ENCODE results near the gene S1PR1.

Gene S1PR1

DNA sequence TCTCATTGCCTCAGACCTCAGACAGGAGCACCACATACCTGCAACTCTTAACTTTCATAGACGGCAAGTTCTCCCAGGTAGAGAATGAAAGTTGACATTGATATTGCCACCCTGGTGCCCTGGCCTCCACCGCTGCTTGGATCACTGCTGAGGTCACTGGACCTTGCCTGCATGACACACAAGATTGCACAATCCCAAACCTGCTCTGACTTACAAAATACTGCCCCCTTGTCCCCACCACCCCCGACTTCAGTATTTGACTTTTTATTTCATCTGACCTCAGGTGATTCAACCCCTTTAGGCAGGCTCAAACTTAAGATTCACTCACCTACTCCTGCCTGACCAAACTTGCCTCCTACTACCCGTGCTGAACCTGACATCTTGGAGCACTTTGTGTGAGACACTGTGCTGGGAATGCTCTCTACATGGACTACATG, 43.1 kb upstream of the S1PR1 start:
- no peaks in the 10 kb centered on the region for H3K36me3 Mint-ChIP-seq (ENCODE audit: low read depth)
- DNase-seq = no peak
- no peak overlapping the region for H3K27ac Mint-ChIP-seq
- H3K4me3 Mint-ChIP-seq = no peak overlapping the region
- no peaks in the 10 kb centered on the region for H3K4me1 Mint-ChIP-seq
- TF ChIP-seq, protein P1, sequence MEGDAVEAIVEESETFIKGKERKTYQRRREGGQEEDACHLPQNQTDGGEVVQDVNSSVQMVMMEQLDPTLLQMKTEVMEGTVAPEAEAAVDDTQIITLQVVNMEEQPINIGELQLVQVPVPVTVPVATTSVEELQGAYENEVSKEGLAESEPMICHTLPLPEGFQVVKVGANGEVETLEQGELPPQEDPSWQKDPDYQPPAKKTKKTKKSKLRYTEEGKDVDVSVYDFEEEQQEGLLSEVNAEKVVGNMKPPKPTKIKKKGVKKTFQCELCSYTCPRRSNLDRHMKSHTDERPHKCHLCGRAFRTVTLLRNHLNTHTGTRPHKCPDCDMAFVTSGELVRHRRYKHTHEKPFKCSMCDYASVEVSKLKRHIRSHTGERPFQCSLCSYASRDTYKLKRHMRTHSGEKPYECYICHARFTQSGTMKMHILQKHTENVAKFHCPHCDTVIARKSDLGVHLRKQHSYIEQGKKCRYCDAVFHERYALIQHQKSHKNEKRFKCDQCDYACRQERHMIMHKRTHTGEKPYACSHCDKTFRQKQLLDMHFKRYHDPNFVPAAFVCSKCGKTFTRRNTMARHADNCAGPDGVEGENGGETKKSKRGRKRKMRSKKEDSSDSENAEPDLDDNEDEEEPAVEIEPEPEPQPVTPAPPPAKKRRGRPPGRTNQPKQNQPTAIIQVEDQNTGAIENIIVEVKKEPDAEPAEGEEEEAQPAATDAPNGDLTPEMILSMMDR (IDR thresholded peaks at IDR 0.05) = no peak
- H3K27me3 Mint-ChIP-seq (ENCODE audit: low read depth, poor library complexity) = peaks cover 2% of the 10 kb centered on the region
- no peaks in the 10 kb centered on the region for H3K9me3 Mint-ChIP-seq

DNA sequence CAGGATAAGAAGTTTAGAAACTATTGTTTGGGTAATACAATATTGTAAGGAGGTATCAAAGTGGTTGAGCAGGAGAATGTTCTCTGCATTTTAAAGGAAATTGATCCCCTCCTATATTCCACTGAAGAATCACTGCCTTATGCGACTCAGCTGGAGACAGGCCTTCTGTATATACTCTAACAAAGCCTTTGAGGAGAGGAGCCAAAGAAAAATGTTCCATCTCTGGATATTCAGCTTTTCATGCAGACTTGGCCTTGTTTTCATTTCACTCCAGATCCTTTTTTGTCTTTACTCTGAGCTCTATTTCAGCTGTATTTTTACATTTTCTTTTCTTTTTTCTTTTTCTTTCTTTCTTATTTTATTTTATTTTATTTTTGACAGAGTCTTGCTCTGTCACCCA, 42.1 kb upstream of the S1PR1 start:
- no peak for DNase-seq
- TF ChIP-seq, protein P1 (IDR thresholded peaks at IDR 0.05) = no peak
- Mint-ChIP-seq H3K4me3 (no peak overlapping the region), H3K4me1 (no peaks in the 10 kb centered on the region), H3K9me3 (no peaks in the 10 kb centered on the region), H3K27me3 (ENCODE audit: low read depth, poor library complexity) (peaks cover 2% of the 10 kb centered on the region), H3K27ac (no peak overlapping the region), H3K36me3 (ENCODE audit: low read depth) (no peaks in the 10 kb centered on the region)

DNA sequence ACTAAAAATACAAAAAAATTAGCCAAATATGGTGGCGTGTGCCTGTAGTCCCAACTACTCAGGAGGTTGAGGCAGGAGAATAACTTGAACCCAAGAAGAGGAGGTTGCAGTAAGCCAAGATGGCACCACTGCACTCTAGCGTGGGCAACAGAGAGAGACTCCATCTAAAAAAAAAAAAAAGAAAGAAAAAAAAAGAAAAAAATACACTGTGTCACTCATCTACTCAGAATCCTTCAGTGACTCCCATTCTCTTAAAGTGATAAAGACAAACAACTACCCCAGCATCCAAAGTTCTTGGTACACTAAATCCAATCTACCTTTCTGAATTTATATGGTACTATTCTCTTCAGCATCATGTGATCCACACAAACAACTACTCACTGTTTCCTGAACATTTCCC, 40.2 kb upstream of the S1PR1 start:
- no peak for DNase-seq
- no peak overlapping the region for H3K4me3 Mint-ChIP-seq
- no peak overlapping the region for H3K27ac Mint-ChIP-seq
- no peaks in the 10 kb centered on the region for H3K9me3 Mint-ChIP-seq
- TF ChIP-seq, protein P1 (IDR thresholded peaks at IDR 0.05) = no peak
- H3K36me3 Mint-ChIP-seq (ENCODE audit: low read depth) = no peaks in the 10 kb centered on the region
- peaks cover 2% of the 10 kb centered on the region for H3K27me3 Mint-ChIP-seq (ENCODE audit: low read depth, poor library complexity)
- H3K4me1 Mint-ChIP-seq = no peaks in the 10 kb centered on the region

DNA sequence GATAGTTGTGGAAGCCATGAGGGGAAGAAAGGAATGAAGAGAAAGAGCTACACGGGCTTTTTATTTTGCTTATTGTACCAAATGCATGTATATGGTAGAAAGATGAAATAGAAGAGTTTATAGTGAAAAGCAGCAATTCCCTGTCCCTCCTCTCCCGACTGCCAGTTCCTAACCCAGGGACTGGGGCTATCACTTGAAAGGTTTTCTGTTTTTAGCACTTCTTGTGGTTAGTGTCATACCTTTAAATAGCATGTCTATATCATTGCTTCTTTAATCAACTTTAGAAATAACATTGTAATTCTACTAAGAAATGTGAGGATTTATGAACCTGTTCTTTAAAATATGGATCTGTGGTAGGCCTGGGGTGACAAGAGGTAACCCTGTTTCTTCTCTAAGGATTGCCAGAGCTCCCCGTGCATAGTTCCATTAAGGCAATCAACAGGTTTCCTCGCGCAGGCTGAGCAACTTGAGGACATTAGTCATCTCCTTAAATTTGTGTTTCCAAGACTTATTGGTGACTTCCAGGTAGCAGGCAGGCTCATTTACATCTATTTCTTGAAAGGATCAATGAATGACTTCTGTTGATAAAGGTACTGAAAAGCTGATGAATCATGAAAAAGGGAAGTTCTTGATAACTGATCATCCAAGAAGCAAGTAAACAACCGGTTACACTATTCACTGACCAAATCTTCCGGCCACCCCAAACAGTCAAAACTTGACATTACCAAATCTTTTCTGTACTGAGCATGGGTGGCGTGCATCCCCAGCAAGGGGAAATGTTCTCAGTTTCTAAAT, 37.8 kb upstream of the S1PR1 start:
- H3K9me3 Mint-ChIP-seq = no peaks in the 10 kb centered on the region
- no peak for DNase-seq
- H3K4me1 Mint-ChIP-seq = no peaks in the 10 kb centered on the region
- no peak overlapping the region for H3K4me3 Mint-ChIP-seq
- TF ChIP-seq, protein P1 (IDR thresholded peaks at IDR 0.05) = no peak
- H3K27ac Mint-ChIP-seq = no peak overlapping the region
- H3K27me3 Mint-ChIP-seq (ENCODE audit: low read depth, poor library complexity) = peaks cover 2% of the 10 kb centered on the region
- no peaks in the 10 kb centered on the region for H3K36me3 Mint-ChIP-seq (ENCODE audit: low read depth)

DNA sequence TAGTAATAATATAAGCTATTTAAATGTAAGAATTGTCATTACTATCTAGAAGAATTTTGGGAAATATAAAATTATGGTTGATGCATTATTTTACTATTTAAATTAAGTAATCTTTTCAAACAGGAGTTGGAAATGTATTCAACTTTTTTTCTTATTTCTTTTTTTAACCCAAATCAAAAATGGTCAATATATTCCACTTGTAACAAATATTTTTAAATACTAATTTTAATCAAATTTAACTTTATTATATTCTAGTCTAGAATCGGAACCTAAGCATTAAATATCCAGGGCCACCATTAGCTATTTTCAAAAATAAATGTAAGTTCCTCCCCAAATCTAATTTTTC, 37.2 kb upstream of the S1PR1 start:
- Mint-ChIP-seq H3K4me3 (no peak overlapping the region), H3K9me3 (no peaks in the 10 kb centered on the region), H3K27ac (no peak overlapping the region), H3K36me3 (ENCODE audit: low read depth) (no peaks in the 10 kb centered on the region), H3K4me1 (no peaks in the 10 kb centered on the region), H3K27me3 (ENCODE audit: low read depth, poor library complexity) (peaks cover 2% of the 10 kb centered on the region)
- no peak for DNase-seq
- TF ChIP-seq, protein P1 (IDR thresholded peaks at IDR 0.05) = no peak

DNA sequence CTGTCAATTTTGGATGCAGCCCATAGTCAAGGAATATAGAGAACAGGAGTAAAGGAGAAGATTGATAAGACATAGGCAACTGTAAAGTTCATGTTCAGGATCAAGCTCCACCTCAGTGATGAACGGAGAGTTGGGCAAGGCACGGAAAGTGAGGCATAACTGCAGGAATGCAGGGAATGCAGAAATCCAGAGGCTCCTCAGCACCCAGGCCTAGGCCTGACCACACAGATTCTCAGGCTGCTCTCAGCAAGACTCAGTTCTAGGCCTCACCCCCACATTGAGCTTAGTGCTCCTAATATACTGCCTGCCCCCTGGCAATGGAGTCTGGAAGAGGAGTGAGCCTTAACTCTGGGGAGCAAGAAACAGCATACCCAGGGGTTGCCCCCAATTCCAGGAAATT, 36.3 kb upstream of the S1PR1 start:
- Mint-ChIP-seq H3K27ac (no peak overlapping the region), H3K4me1 (no peaks in the 10 kb centered on the region), H3K36me3 (ENCODE audit: low read depth) (no peaks in the 10 kb centered on the region), H3K27me3 (ENCODE audit: low read depth, poor library complexity) (peaks cover 2% of the 10 kb centered on the region), H3K9me3 (no peaks in the 10 kb centered on the region), H3K4me3 (no peak overlapping the region)
- DNase-seq = no peak
- TF ChIP-seq, protein P1 (IDR thresholded peaks at IDR 0.05) = no peak
